HG03571 (cell line): ENCODE results near the gene RAB3B.

Experiments used
- ATAC-seq: cut with Tn5 transposase; IDR thresholded peaks from one replicate; pipeline ENCODE4 v1.9.1; 2021; ENCODE audit not compliant: unreplicated experiment

The RAB3B gene

DNA sequence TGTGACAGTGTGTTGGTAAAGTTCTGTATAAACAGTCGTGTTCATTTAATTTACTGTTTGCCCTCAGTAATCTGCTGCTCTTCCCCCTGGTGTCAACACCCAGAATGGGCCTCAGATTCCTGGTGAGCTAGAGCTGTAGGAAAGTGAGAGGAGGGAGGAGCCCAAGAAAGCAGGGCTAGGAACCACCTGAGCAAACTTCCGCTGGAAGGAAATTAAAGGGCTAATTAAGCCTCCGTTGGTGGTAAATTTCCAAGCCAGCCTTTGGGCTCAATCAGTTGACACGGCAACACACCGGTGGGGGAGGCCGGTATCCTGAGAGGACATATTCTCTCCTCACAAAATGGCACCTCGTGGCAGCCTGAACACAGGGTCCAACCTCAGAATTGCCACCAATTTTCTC, 32.9 kb downstream of the RAB3B start:
- ATAC-seq = no peak

DNA sequence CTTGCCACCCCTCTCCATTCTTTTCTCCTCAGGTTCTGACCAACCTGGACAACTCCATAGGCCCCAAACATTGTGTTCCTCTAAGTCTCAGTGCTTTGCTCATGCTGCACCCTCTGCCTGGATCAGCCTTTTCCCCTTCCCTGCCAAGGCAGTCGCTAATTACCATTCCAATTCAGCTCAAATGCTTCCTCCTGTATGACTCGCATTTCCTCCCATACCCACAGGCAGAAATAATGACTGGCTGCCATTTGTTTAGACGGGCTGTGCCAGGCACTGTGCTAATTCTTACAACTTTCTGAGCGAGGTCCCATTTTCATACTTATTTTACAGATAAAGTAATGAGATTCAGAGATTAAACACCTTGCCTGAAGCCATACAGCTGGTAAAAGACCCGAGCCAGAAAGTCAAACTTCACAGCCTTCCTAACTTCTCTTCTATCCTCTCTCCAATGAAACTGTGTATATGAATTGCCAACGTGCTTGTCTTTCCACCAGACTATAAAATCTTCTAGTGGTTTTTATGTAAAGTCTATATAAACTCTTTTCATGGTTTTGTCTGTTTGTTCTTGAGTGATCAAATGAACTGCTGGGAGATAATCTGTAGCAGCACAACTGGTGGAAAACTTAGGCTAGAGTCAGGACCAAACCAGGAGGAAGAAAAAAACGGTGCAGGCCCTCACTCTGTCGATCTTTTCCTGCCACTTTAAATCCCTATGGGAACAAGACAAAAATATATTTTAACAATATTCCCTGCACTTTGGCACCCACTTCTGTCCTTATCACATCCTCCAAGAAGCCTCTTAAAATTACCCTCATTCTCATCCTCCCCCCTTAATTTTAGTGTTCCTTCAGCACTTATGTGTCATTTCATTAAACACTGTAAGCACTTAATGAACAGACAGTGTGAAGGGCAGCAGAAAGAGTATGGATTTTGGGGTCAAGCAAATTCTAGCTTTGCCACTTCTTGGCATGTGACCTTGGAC, 33.7 kb downstream of the RAB3B start:
- no peak for ATAC-seq

DNA sequence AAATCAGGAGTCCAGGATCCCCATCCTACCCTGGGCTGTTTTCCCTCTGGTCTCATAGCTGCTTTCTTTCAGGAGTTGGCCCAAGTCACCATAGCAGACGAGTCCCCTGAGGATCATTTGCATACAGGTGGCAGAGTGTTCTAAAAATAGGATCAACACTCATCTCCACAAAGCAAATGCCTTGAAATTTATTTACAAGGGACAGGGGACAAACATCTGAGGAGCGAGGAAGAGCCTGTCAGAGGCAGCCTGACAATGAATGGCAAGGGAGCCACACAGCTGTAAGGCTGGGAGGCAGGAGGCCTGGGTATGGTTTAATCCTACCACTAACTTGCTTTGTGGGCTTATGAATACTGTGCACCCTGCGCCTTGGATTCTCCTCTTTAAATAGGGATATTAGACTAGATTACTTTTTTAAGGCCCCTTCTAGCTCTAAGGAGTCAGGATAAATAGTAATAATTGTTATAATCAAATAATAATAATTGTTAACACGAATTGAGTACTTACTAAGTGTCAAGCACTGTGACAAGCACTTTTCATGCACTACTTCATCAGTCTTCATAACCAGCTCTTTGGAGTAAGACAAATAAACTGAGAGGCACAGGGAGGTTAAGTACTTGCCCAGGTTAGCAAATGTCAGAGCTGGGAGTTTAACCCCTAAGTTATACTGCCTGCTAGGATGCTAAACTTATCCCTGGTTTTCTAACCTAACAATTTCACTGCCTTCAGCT, 34.5 kb downstream of the RAB3B start:
- ATAC-seq = no peak

DNA sequence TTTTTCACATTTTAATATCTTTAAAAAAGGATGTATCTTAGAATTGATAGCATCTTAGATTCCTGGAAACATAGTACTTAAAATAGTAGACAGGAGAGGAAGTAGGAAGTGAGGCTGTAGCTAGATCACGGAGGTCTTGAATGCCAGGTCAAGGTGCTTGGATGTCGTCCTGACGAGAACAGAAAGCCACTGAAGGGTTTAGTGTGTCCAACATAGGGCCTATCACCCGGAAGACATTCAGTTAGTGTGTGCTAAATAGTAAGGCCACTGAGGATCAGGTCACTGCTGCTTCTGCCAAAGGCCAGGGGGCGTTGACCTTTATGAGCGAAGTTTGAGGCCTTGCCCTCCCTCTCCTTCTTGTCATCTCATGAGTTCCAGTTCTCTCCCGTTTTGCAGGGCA, 35.7 kb downstream of the RAB3B start:
- ATAC-seq = no peak

DNA sequence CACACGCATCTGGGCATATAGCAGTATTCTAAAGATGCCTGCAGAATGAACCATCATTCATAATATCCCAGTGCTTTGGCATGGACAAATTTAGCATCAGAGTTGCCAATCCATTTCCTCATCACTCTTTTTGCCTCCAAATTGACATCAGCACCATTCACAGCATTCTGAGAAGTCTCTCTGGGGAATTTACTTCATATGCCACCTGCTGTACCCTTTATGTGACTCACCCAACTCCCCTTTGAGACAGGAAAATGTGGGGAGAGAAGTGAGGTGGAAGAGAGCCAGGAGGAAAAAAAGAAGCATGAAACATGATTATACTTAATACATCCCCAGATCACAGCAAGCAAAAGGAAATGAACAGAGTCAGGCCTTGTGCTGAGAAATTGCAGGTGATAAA, 37.4 kb downstream of the RAB3B start:
- ATAC-seq = no peak

DNA sequence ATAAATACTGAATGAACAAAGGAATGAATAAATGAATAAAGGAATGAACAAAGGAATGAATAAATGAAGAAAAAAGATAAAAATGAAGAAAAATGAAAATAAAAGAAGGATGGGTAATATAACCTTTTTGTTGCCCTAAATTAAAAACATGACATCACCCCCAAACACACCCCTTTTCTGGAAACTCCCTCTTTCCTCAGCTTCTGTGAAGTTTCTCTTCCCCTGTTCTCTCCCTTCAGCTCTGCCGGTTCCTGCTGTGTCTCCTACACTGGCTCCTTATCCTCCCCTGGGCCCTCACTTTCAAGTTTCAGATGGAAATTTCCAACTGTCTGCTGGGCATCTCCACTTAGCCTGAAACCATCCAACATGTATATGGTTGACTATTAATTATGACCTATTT, 37.9 kb downstream of the RAB3B start:
- no peak for ATAC-seq

DNA sequence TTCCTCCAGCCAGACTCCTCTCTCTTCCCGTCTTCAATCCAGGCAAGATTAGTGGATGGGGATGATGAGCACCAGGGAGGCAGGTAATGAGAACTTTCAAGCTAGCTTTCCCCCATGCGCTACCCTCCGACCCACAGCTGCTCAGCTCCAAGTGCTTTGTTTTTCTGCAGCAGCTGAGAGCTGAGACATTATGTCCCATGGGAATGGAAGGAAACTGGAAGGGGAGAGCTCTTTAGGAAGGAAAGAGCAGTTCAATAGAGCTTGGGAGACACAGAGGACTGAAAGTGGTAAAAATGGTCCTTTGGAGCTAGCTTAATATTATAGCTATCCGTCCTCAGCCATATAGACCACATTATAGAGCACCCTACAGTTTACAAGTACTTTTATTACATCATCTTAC, 39.8 kb downstream of the RAB3B start:
- no peak for ATAC-seq

DNA sequence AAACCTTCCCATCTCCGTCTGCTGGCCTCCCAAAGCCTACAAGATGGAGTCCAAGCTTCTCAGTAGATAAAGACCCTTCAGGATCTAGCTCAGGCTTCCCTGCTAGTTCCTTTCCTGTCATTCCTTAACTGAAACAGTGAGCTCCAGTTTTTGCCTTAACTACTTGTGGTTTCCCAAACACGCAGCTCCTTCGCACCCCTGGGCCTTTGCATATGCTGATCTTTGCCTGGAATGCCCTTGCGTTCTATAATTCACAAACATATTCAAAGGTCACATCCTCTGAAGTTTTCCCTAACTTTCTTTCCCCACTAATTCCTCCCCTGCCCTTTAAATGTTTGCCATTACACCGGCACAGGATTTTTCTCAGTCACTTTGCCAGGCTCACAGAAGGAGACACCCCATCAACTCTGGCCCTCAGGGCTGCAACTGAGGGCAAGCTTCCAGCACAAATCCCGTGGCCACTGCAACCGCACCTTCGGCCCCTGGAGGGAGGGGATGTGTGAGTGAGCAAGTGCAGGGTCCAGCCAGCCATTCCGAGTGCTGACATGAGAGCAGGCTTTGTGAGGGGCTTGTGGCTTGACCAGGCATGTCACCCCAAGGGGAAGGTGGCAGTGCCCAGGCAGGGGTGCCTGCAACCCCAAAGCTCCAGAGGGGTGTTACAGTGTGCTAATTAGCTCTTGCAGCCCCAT, 41.3 kb downstream of the RAB3B start:
- no peak for ATAC-seq

DNA sequence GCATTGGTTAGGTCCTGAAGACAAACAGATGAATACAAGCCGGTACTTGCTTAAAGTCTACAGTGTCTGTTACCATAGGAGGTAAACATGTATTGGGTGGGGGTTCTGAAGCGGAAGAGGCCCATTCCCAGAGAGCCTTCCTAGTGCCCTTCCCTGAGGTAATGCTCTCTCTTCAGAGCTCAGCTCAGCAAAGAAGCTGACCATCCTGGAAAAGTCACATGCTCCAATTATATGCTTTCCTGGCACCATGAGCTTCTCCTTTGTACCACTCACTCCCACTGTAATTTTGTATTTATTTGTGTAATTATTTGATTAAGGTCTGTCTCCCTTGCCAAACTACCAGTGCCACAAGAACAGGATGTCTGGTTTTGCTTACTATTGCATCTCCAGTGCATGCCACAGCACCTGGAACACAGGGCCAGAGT, 42.0 kb downstream of the RAB3B start:
- no peak for ATAC-seq

DNA sequence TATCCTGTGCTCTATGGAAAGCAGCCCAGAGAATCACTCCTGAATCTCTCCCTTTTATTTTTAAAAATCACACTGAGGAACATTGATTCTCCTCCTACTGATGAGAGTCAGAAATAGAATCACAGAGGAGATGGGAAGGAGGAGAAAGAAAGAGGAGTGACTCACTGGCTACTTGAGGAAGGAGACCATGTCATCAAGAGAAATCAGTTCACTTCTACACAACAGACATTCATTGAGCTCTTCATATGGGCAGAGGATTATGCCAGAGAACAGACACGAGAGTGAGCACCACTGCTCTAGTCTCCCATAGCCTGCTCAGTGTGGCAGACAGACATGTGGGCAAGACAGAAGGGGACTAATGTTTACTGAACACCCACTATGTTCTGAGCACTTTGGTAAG, 44.2 kb downstream of the RAB3B start:
- ATAC-seq = no peak

DNA sequence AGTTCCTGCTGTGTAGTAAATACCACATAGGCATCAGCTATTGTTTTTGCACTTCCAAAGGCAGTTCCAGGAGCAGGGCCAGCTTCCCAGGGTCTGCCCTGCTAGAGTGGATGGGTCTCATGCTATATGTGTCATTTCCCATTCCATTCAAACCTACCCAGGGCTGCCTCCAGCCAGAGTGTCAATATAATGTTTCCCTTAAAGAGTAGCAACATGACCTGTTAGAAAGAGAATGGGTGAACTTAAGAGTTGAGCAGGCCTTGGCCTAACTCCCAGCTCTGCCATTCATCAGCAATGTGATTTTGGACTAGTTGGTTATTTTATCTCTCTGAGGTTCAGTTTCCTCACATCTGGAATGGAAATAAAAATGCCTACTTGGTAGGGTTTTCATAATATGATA, 44.9 kb downstream of the RAB3B start:
- no peak for ATAC-seq

DNA sequence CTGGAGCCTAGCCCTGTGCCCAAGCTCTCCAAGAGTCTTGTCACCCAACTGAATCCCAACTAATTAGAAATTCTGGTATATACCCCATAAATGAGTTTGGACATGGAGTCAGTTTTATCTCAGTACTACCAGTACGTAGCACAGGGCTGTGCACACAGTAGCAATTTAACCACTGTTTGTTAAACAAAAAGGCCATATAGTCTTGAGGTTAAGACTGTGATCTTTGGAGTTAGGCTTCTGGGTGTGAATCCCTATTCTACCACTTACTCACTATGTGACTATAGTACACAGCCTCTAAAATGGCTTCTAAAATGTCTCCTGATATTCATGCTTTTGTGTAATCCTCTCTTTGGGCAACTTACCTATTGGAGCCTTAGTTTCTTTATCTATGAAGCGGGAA, 48.2 kb downstream of the RAB3B start:
- no peak for ATAC-seq

DNA sequence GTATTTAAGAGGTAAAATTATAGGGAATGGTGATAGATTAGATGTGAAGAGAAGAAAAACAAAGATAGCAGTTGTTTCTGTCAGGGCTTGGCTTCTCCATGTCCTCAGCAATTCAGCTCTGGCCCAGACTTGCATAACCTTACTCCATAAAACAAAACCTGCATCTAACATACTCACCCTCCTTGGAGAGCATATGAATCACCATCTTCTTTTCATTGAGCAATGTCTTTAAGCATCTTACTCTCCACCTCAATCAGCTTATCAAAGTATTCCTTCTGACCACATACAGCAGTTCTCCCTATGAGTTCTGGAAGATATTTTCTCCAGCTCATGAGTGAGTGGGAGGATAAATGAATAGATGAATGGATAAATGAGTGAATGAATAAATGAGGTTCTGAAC, 49.0 kb downstream of the RAB3B start:
- no peak for ATAC-seq

DNA sequence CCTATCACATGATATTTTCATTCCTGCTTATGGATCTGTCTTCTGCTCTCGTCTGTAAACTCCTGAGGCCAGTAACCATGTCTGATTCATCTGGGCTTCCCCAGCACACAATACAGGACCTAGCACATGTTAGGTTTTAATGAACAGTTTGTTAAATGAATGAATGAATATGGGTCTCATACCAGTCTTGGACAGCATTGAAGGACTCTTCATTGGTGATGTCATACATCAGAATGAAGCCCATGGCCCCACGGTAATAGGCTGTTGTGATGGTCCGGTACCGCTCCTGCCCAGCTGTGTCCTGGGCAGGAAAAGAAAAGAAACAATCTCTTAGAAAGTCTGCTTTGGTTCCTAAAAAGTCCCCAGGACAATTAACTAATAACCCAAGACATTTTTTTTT, 53.4 kb downstream of the RAB3B start:
- ATAC-seq = no peak

DNA sequence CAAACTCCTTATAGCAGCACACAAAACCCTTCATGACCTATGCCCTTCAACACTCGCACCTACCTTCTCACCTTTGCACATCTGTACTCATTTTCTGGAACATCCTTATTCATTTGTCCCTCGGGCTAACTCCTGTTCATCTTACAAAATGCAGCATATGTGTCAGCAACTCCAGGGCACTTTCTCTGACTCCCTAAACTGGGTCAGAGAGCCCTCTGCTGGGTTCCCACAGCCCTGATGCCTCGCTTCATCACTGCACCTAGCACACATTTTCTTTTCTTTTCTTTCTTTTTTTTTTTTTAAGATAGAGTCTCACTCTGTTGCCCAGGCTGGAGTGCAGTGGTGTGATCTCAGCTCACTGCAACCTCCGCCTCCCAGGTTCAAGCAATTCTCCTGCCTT, 54.0 kb downstream of the RAB3B start:
- no peak for ATAC-seq

DNA sequence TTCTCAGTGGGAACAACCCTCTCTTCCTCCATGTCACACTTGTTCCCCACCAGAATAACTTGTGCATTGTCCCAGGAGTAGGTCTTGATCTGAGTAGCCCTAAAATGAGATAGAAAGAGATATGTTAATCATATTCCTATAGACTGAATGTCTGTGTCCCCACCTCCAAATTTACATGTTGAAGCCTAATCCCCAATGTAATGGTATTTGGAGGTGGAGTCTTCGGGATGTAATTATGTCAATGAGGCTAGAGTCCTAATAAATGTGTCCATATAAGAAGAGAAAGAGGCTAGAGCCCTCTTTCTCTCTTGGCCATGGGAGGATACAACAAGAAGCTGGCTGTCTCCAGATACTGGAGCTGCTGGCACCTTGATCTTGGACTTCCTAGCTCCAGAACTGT, 57.2 kb downstream of the RAB3B start:
- no peak for ATAC-seq

DNA sequence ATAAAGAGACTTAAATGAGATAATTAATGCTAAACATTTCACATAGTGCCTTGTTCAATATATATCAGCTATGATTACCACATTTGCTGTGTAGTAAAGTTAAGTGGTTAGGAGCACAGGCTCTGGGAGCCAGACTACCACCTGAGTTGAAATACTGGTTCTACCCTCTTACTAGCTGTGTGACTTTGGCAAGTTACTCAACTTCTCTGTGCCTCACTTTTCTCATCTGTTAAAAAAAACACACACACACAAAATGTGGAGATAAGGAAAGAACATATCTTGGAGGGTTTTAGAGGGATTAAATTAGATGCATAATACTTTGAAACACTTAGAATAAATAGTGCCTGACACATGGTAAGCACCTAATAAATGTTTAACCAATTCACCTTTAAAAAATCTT, 60.2 kb downstream of the RAB3B start:
- ATAC-seq = no peak

DNA sequence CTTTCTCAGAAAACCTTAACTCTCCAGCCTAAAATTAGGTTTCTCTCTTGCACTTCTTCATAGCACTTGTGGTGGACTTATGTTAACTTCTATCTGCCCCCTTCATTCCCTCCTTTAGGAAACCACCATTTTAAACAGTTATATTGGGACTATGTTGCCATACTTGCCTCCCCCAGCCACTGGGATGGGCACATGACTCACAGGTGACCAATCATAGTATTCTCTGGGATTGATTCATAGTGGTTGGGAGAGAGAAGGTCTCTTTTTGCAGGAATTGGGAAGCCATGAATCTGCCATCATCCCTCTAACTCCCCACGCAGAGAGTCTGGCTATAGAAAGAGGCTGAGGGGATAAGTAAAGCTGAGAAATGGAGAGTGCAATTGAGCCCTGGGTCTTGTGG, 61.6 kb downstream of the RAB3B start:
- no peak for ATAC-seq

DNA sequence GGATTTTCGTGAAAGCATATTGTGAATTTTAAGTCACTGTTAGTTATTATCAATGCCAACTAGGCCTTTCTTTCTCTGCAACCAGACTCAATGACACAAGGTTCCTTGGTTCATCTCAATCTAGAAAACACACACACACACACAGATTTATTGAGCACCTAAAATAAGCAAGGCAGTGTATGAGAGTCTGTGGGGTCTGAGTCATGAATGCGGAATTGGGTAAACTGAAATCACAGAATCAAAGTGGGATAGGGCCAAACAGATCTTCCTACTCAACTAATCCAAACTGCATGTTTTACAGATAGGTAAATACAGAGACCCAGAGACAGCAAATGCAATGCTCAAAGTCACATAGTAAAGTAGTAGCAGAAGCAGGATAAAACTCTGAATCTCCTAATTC, 63.5 kb downstream of the RAB3B start:
- no peak for ATAC-seq

DNA sequence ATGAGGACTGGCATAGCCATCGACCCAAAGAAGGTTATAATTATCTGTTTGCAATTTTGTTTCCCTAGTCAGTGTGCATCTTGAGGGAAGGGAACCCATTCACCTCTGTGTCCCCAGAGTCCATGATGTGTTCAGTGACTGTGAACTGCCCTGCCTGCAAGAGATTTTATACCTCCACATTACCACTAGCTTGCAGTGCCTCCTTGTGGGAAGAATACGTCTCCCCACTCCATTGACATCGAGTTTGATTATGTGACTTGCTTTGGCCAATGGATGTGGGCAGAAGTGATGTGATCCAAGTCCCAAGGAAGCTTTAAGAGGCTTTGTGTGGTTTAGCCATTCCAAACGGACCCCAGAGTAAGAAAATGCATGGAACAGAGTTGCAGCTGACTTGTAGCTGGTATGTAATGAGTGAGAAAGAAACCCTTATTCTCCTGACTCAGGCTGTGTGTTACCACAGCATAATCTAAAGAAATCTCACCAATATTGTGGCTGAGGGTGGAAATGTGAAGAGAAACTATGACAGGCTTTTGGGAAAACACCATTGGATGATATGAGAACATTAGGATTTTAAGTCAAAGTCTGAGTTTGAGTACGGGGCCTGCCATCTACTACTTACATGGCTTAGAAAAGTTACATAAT, 64.2 kb downstream of the RAB3B start:
- no peak for ATAC-seq

DNA sequence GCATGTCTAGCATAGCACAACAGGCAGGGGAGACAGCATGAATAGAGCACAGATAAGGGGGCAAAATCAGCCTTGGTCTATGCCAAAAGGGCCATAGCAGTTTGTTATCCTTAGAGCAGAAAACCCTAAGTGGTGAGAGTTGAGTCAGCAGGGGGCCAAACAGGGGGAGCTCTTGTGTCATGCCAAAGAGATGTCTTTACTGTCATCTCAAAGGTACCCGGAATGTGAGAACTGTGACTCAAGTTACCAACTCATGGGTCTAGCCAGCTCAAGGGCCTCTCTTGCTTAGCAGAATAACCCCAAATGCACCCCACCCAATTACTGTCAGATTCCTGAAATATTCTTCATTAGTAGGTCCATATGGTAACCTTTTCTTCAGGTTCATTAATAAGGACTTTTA, 66.0 kb downstream of the RAB3B start:
- ATAC-seq = no peak
